Cardiac fibroblast (primary cell): Measurements from ENCODE around the gene ALPK3.

Experiments used
- DNase-seq, 2 donors: peaks; one replicate each; pipeline versions ENCODE4 v3.0.0 to v3.0.0-alpha.2; 2010; ENCODE audit warnings: low read depth in 2 of 2
- H3K4me3 ChIP-seq, 2 donors: replicated peaks in 1 of 2; 1 replicate in 1 of 2; 2 replicates in 1 of 2; pipeline ENCODE4 v1.5.1; 2011; ENCODE audit warnings: low read depth in 2 of 2, low read length in 2 of 2, mild to moderate bottlenecking in 2 of 2, moderate library complexity in 1 of 2
- CTCF ChIP-seq: IDR thresholded peaks from one replicate; pipeline ENCODE4 v1.5.1; 2011; ENCODE audit warnings: low read depth, mild to moderate bottlenecking, low read length, inconsistent platforms

Gene ALPK3

GRCh38 chr15:84887938-84888337, 70.8 kb downstream of the ALPK3 start:
- no peak overlapping the region for H3K4me3 ChIP-seq
- no peak for DNase-seq
- no peak for TF ChIP-seq CTCF

DNA sequence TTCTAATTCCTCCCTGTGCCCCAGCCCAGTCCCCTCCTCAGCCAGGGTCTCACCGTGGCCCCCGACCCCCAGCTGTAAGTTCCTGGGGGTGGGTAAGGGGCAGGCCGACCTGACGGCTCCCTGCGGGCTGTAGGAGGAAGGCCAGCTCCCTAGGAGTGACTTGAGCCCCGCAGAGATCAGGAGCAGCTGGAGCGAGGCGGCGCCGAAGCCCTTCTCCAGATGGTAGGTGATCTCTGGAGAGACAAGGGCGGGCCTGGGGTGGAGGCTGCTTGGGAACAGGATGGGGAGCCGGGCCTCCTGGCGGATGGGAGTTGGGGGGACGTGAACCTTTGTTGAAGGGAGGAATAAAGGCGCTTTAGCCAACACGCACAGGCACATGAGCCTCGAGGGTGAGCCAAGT, 71.5 kb downstream of the ALPK3 start:
- no peak overlapping the region for H3K4me3 ChIP-seq
- no peak for DNase-seq
- no peak for TF ChIP-seq CTCF

- no peak for TF ChIP-seq CTCF
- no peak for DNase-seq
- H3K4me3 ChIP-seq, result no peak overlapping the region
These were observed 72.3 kb downstream of the ALPK3 start for GRCh38 chr15:84889313-84889990.

GRCh38 chr15:84889991-84890669, 73.0 kb downstream of the ALPK3 start:
- DNase-seq, result no peak
- H3K4me3 ChIP-seq, result no peak overlapping the region
- no peak for TF ChIP-seq CTCF

- H3K4me3 ChIP-seq, result no peak overlapping the region
- no peak for DNase-seq
- TF ChIP-seq CTCF, result no peak
These were observed 73.6 kb downstream of the ALPK3 start for GRCh38 chr15:84890670-84891162.

DNA sequence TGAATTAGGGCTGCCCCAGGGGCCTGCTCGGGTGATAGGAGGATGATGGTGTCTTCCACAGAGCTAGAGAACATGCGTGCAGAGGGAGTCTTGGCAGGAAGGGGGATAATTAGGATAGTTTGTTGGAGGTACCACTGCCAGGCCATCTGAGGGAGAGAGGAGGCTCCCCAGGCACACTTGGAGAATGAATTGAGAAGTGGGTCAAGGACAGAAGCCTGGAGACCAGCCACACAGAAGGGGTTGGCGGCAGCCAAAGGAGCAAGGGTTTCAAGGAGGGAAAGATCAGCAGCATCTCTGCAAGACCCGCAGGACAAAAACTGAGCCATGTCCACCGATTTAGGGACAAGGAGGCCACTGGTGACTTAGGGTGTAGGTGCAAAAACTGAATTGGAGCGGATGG, 74.2 kb downstream of the ALPK3 start:
- H3K4me3 ChIP-seq, result no peak overlapping the region
- no peak for DNase-seq
- no peak for TF ChIP-seq CTCF
